Measurements from ENCODE around the gene KIF14.

GRCh38 chr1:200624679-200625335 lies 4.3 kb upstream of the KIF14 start:
- TF ChIP-seq, protein P1, sequence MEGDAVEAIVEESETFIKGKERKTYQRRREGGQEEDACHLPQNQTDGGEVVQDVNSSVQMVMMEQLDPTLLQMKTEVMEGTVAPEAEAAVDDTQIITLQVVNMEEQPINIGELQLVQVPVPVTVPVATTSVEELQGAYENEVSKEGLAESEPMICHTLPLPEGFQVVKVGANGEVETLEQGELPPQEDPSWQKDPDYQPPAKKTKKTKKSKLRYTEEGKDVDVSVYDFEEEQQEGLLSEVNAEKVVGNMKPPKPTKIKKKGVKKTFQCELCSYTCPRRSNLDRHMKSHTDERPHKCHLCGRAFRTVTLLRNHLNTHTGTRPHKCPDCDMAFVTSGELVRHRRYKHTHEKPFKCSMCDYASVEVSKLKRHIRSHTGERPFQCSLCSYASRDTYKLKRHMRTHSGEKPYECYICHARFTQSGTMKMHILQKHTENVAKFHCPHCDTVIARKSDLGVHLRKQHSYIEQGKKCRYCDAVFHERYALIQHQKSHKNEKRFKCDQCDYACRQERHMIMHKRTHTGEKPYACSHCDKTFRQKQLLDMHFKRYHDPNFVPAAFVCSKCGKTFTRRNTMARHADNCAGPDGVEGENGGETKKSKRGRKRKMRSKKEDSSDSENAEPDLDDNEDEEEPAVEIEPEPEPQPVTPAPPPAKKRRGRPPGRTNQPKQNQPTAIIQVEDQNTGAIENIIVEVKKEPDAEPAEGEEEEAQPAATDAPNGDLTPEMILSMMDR (IDR thresholded peaks at IDR 0.05; ENCODE audit: insufficient read depth, low read length, poor library complexity, severe bottlenecking) = no peak
- no peak for TF ChIP-seq EZH2phosphoT487 (conservative IDR thresholded peaks at IDR 0.05; ENCODE audit: low read length)
